Thyroid gland (tissue), 4 donors: Measurements from ENCODE around the gene H2AZ2.

Experiments used
- POLR2A ChIP-seq, 2 donors: fragments of 450-650 bp; IDR thresholded peaks; one replicate each; pipeline ENCODE4 v1.6.1; 2017; ENCODE audit warnings: antibody characterized with exemption in 2 of 2, mild to moderate bottlenecking in 2 of 2, moderate library complexity in 1 of 2
- TF ChIP-seq, protein P1 (sequence below), 6 experiments: fragments of 200-600 bp in 3 of 6; fragments of 450-650 bp in 3 of 6; sonication (generic) in 3 of 6; IDR thresholded peaks; one replicate each; pipeline ENCODE4 v1.5.1; 2016 to 2019; ENCODE audit warnings: antibody characterized with exemption in 6 of 6, mild to moderate bottlenecking in 2 of 6, inconsistent platforms in 1 of 6, moderate library complexity in 1 of 6

GRCh38 chr7:44797329-44798258, 50.3 kb downstream of the H2AZ2 start:
- TF ChIP-seq, protein P1, sequence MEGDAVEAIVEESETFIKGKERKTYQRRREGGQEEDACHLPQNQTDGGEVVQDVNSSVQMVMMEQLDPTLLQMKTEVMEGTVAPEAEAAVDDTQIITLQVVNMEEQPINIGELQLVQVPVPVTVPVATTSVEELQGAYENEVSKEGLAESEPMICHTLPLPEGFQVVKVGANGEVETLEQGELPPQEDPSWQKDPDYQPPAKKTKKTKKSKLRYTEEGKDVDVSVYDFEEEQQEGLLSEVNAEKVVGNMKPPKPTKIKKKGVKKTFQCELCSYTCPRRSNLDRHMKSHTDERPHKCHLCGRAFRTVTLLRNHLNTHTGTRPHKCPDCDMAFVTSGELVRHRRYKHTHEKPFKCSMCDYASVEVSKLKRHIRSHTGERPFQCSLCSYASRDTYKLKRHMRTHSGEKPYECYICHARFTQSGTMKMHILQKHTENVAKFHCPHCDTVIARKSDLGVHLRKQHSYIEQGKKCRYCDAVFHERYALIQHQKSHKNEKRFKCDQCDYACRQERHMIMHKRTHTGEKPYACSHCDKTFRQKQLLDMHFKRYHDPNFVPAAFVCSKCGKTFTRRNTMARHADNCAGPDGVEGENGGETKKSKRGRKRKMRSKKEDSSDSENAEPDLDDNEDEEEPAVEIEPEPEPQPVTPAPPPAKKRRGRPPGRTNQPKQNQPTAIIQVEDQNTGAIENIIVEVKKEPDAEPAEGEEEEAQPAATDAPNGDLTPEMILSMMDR (IDR thresholded peaks at IDR 0.05): peak in 4 of 6 experiments; percentile 11 to 27 (median 22)
- TF ChIP-seq POLR2A (IDR thresholded peaks at IDR 0.05): peak in 1 of 2 donors; percentile 63
